PC-9 (cell line): ENCODE measurements around the gene BICC1.

Experiments
- CTCF ChIP-seq: fragments of 200-600 bp; sonication (generic); conservative IDR thresholded peaks from 2 replicates; pipeline ENCODE4 v1.6.1; 2017; ENCODE audit warnings: mixed run types, antibody characterized with exemption, mild to moderate bottlenecking, moderate library complexity
- EZH2 ChIP-seq: fragments of 200-600 bp; sonication (generic); IDR thresholded peaks from 2 replicates; pipeline ENCODE4 v1.8.0; 2017; ENCODE audit warnings: antibody characterized with exemption, low read depth

- TF ChIP-seq CTCF = no peak
- no peak for TF ChIP-seq EZH2
These were observed 61.4 kb downstream of the BICC1 start for GRCh38 chr10:58574058-58574457.
